Activated T-cell treated with anti-CD3 and anti-CD28 coated beads, Interleukin-2, amount 50 U/mL, for 48 hours (primary cell): ENCODE measurements around the gene PHF21B.
A peak's percentile ranks its signal among the peaks of the same experiment; 100 is the strongest.
"Not testable (repeated sequence)": the region's sequence is repeated elsewhere in the genome, so short reads cannot be mapped to it uniquely, and the experiment has no call there.

Experiments
- DNase-seq, 2 experiments: peaks; one replicate each; pipeline ENCODE4 v3.0.0-alpha.2; 2020

PHF21B gene

GRCh38 chr22:44862981-44863860 is 146.6 kb downstream of the PHF21B start:
- no peak for DNase-seq

- DNase-seq, result no peak
Observed at GRCh38 chr22:44862281-44862680, 147.5 kb downstream of the PHF21B start.

GRCh38 chr22:44861245-44861644 is 148.6 kb downstream of the PHF21B start:
- DNase-seq, result no peak

- no peak for DNase-seq
Observed at GRCh38 chr22:44860311-44860710, 149.5 kb downstream of the PHF21B start.

GRCh38 chr22:44859641-44860040 is 150.2 kb downstream of the PHF21B start:
- no peak for DNase-seq

GRCh38 chr22:44858819-44859218 is 151.0 kb downstream of the PHF21B start:
- DNase-seq, result not testable (repeated sequence)

GRCh38 chr22:44855855-44856254 is 153.9 kb downstream of the PHF21B start:
- peak; percentile 21 to 37 for DNase-seq

GRCh38 chr22:44854641-44855040 is 155.2 kb downstream of the PHF21B start:
- DNase-seq, result not testable (repeated sequence)

- no peak for DNase-seq
Observed at GRCh38 chr22:44850946-44851345, 158.9 kb downstream of the PHF21B start.

- DNase-seq, result no peak
Observed at GRCh38 chr22:44848791-44849420, 160.9 kb downstream of the PHF21B start.

GRCh38 chr22:44848296-44848741 is 161.5 kb downstream of the PHF21B start:
- no peak for DNase-seq

GRCh38 chr22:44847892-44848291 is 161.9 kb downstream of the PHF21B start:
- no peak for DNase-seq

- DNase-seq, result no peak
Observed at GRCh38 chr22:44847380-44847779, 162.4 kb downstream of the PHF21B start.

GRCh38 chr22:44846726-44847275 is 163.0 kb downstream of the PHF21B start:
- no peak for DNase-seq

- no peak for DNase-seq
Observed at GRCh38 chr22:44845796-44846720, 163.7 kb downstream of the PHF21B start.

GRCh38 chr22:44845191-44845590 is 164.6 kb downstream of the PHF21B start:
- no peak for DNase-seq

- no peak for DNase-seq
Observed at GRCh38 chr22:44842417-44842816, 167.4 kb downstream of the PHF21B start.

- no peak for DNase-seq
Observed at GRCh38 chr22:44840611-44841322, 169.0 kb downstream of the PHF21B start.

- no peak for DNase-seq
Observed at GRCh38 chr22:44839721-44840120, 170.1 kb downstream of the PHF21B start.

- DNase-seq, result no peak
Observed at GRCh38 chr22:44839061-44839460, 170.7 kb downstream of the PHF21B start.

- no peak for DNase-seq
Observed at GRCh38 chr22:44838316-44839016, 171.3 kb downstream of the PHF21B start.
